KMS-11 (cell line): Measurements from ENCODE around the gene PCNT.

Source experiments
- H2AFZ ChIP-seq: fragments of 200-600 bp; sonication (generic); 2 replicates; pipeline ENCODE4 v1.6.1; 2016; ENCODE audit warnings: antibody characterized with exemption, mixed run types, low read depth
- H3K27ac ChIP-seq: fragments of 200-600 bp; sonication (generic); 2 replicates; pipeline ENCODE4 v1.6.1; 2016; ENCODE audit warnings: mild to moderate bottlenecking, mixed run types
- H3K27me3 ChIP-seq: fragments of 200-600 bp; sonication (generic); 2 replicates; pipeline ENCODE4 v1.6.1; 2017; ENCODE audit warnings: mild to moderate bottlenecking, low read depth, mixed run types, moderate library complexity; ENCODE audit not compliant: insufficient read depth
- H3K36me3 ChIP-seq: fragments of 200-600 bp; sonication (generic); 2 replicates; pipeline ENCODE4 v1.6.1; 2017; ENCODE audit warnings: mild to moderate bottlenecking, mixed run types; ENCODE audit not compliant: insufficient read depth
- H3K4me1 ChIP-seq: fragments of 200-600 bp; sonication (generic); 2 replicates; pipeline ENCODE4 v1.6.1; 2016; ENCODE audit warnings: mild to moderate bottlenecking, low read depth, mixed run types; ENCODE audit not compliant: poor library complexity, severe bottlenecking
- H3K4me2 ChIP-seq: fragments of 200-600 bp; sonication (generic); 2 replicates; pipeline ENCODE4 v1.7.0; 2016; ENCODE audit warnings: mild to moderate bottlenecking, mixed run types
- H3K4me3 ChIP-seq: fragments of 200-600 bp; sonication (generic); IDR thresholded peaks from 2 replicates; pipeline ENCODE4 v1.6.1; 2017; ENCODE audit warnings: low read depth, low read length, mixed read lengths; ENCODE audit not compliant: insufficient read depth
- H3K79me2 ChIP-seq: fragments of 200-600 bp; sonication (generic); 2 replicates; pipeline ENCODE4 v1.6.1; 2016; ENCODE audit warnings: low read depth, mixed run types; ENCODE audit not compliant: insufficient read depth
- H3K9ac ChIP-seq: fragments of 200-600 bp; sonication (generic); 2 replicates; pipeline ENCODE4 v1.6.1; 2016; ENCODE audit warnings: mild to moderate bottlenecking, mixed run types
- H4K20me1 ChIP-seq: fragments of 200-600 bp; sonication (generic); 2 replicates; pipeline ENCODE4 v1.6.1; 2016; ENCODE audit warnings: mild to moderate bottlenecking, mixed run types; ENCODE audit not compliant: insufficient read depth
- TF ChIP-seq, protein P1 (sequence below): fragments of 200-600 bp; sonication (generic); conservative IDR thresholded peaks from 2 replicates; pipeline ENCODE4 v1.6.1; 2017; ENCODE audit warnings: low read depth, mild to moderate bottlenecking, antibody characterized with exemption, low read length, moderate library complexity, mixed read lengths

PCNT gene

DNA sequence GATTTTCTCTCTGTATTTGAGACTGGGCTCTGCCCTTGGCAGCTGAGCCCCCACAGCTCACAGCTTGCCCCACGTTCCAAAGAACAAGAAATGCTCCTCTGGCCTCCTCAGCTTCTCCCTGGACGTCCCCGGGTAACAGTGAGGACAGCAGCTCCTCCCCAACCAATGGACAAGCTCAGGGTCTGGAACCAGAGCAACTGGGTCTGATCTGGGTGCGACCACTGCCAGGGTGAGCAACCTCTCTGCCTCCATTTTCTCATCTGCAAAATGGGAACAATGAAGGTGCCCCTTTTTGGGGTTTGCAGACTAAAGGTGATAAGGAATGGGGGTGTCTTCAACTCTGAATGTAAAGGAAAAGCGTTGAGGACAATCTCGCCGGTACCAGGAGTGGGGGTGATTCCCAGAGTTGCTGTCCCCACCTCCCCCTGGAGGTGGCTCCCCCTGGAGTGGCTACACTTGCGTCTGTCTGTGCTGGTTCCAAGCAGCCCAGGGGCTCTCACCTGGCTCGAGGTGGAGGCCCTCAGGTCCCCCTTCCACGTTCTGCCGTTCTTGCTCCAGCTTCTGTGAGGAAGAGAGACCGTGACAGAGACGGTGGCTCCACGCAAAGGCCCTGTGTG, 7.1 kb upstream of the PCNT start:
- Histone ChIP-seq H3K4me3 (no peak overlapping the region), H2AFZ (no peak overlapping the region), H3K9ac (no peak overlapping the region), H3K4me1 (peaks cover 14% of the 10 kb centered on the region), H4K20me1 (no peaks in the 10 kb centered on the region), H3K27me3 (no peaks in the 10 kb centered on the region), H3K4me2 (no peak overlapping the region), H3K27ac (no peak overlapping the region), H3K79me2 (peaks cover 16% of the 10 kb centered on the region), H3K36me3 (no peaks in the 10 kb centered on the region)
- TF ChIP-seq, protein P1, sequence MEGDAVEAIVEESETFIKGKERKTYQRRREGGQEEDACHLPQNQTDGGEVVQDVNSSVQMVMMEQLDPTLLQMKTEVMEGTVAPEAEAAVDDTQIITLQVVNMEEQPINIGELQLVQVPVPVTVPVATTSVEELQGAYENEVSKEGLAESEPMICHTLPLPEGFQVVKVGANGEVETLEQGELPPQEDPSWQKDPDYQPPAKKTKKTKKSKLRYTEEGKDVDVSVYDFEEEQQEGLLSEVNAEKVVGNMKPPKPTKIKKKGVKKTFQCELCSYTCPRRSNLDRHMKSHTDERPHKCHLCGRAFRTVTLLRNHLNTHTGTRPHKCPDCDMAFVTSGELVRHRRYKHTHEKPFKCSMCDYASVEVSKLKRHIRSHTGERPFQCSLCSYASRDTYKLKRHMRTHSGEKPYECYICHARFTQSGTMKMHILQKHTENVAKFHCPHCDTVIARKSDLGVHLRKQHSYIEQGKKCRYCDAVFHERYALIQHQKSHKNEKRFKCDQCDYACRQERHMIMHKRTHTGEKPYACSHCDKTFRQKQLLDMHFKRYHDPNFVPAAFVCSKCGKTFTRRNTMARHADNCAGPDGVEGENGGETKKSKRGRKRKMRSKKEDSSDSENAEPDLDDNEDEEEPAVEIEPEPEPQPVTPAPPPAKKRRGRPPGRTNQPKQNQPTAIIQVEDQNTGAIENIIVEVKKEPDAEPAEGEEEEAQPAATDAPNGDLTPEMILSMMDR = no peak

DNA sequence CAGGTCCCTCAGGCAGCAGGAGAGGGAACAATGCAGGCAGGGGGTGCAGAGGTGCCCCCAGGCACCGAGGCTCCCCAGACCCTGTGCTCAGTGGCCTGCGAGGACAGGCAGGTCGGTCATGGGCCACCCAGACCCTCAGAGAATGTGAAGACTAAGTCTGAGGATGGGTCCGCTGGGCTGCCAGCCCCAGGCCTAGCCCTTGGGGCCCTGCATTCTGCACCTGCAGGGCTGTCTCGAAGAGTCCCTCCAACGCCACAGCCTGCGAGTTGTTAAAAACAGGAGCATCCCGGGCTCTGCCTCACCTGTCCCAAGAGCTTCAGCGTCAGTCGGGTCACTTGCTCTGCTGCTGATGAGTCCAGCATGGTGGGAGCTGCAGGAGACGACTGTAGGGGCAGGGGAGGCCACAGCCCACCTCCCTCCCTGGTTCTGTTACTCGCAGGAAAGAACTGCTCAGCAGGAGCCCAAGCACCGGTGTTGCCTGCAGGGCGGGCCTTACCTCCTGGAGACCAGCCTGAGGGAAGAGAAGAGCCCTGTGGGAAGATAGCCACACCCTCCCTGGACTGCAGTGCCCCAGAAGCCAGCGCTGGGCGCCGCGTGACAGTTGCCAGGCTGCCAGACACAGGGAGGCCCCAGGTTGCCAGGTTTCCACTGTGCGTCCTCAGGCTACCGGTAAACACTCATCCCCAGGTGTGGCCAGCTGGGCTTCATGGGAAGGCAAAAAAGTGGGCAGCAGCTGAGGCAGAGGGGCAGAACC, 6.1 kb upstream of the PCNT start:
- H3K36me3 ChIP-seq = no peaks in the 10 kb centered on the region
- peaks cover 21% of the 10 kb centered on the region for H3K4me1 ChIP-seq
- no peak overlapping the region for H2AFZ ChIP-seq
- peaks cover 6% of the 10 kb centered on the region for H4K20me1 ChIP-seq
- peaks cover 27% of the 10 kb centered on the region for H3K79me2 ChIP-seq
- H3K4me3 ChIP-seq = no peak overlapping the region
- TF ChIP-seq, protein P1 = no peak
- H3K27ac ChIP-seq = no peak overlapping the region
- H3K9ac ChIP-seq = no peak overlapping the region
- no peak overlapping the region for H3K4me2 ChIP-seq
- H3K27me3 ChIP-seq = no peaks in the 10 kb centered on the region

DNA sequence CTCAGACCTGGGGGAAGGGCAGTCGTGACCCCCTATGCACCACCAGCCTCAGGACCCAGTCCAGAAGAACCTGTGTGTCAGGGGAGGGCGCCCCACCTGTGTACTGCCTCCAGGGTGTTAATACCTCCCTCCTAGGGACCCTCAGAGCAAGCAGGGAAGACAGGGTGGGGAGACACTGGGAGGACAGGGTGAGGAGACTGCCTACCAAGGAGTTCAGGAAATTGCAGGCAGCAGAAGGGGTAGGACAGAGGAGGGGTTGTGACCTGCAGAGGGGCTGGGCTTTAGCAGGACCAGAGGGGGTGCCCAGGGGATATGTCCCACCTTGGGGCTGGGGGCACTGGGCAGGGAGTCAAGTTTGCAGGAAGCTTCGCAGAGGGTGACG, 5.5 kb upstream of the PCNT start:
- Histone ChIP-seq H3K9ac (no peak overlapping the region), H3K4me2 (no peak overlapping the region), H3K79me2 (peaks cover 32% of the 10 kb centered on the region)

DNA sequence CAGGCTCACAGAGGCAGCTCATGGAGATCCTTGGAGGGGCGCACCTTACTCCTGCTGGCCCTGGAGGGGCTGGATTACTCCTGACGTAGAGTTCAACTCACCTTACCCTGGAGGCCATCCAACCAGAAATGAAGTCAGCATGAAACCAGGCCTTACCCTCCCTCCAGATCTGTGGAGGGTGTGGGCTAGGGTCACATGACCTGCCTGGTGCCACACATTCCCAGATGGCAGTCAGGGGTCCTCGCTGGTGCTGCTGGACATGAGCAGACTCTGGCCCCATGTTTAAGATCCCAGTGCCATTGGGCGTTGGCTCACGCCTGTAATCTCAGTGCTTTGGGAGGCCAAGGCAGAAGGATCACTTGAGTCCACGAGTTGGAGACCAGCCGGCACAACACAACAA, 4.8 kb upstream of the PCNT start:
- Histone ChIP-seq H3K4me1 (peaks cover 21% of the 10 kb centered on the region), H4K20me1 (peaks cover 6% of the 10 kb centered on the region), H3K4me2 (no peak overlapping the region), H3K9ac (no peak overlapping the region), H3K36me3 (no peaks in the 10 kb centered on the region), H3K27ac (no peak overlapping the region), H3K27me3 (no peaks in the 10 kb centered on the region), H3K79me2 (peaks cover 34% of the 10 kb centered on the region), H3K4me3 (no peak overlapping the region), H2AFZ (no peak overlapping the region)
- TF ChIP-seq, protein P1 = no peak

More for the DNA sequence above, 5.5 kb upstream of the PCNT start:
- Histone ChIP-seq H3K36me3 (no peaks in the 10 kb centered on the region), H3K27ac (no peak overlapping the region), H3K4me1 (peaks cover 21% of the 10 kb centered on the region), H4K20me1 (peaks cover 6% of the 10 kb centered on the region), H3K4me3 (no peak overlapping the region), H2AFZ (no peak overlapping the region), H3K27me3 (no peaks in the 10 kb centered on the region)
- TF ChIP-seq, protein P1 = no peak
